GM12878 (cell line): ENCODE results near the gene PODN. TPM values are rescaled to one million over a fixed set of nuclear protein-coding genes. Genes with fewer than 3 reads are reported as not detected.

ENCODE experiments used
- ATAC-seq: fragments of 200-7000 bp; cut with Tn5 transposase; 3 replicates; pipeline ENCODE4 v1.9.1; 2020; ENCODE audit warnings: mild to moderate bottlenecking, moderate library complexity
- BruUV-seq: library from RNA; stranded (reverse); fragments of 400-500 nt; replicated peaks from 2 replicates; lab custom pipeline; 2021; lab: Mats Ljungman, UMichigan
- CTCF ChIA-PET: fragments of 300-600 bp; sonication (Branson Sonifier 250); formaldehyde crosslinking; extraction: SDS; loops from one replicate; lab custom pipeline; 2021; ENCODE audit warnings: inconsistent platforms; lab: Yijun Ruan, JAX
- POLR2A ChIA-PET: fragments of 350-600 bp; formaldehyde crosslinking; extraction: SDS; loops from one replicate; lab custom pipeline; 2021; ENCODE audit warnings: inconsistent platforms; lab: Charles Lee
- RAD21 ChIA-PET: fragments of 300-600 bp; sonication (Branson Sonifier 250); formaldehyde crosslinking; loops from one replicate; lab custom pipeline; 2023; ENCODE audit warnings: antibody characterized with exemption; ENCODE audit not compliant: unreplicated experiment; lab: Charles Lee
- SMC1A ChIA-PET: fragments of 300-600 bp; sonication (Branson Sonifier 250); formaldehyde crosslinking; loops from one replicate; lab custom pipeline; 2023; ENCODE audit not compliant: unreplicated experiment, uncharacterized antibody; lab: Charles Lee
- DNase-seq: peaks from one replicate; pipeline ENCODE4 v3.0.0-alpha.2; 2011; ENCODE audit warnings: low read depth, low spot score
- FAIRE-seq: peaks from 3 replicates; lab custom pipeline; 2011; peaks lifted over from hg19 to GRCh38; lab: Jason Lieb, UNC
- H2AFZ ChIP-seq: 2 replicates; pipeline ENCODE4 v1.6.0; 2011; ENCODE audit warnings: low read depth, low read length, control low read depth; ENCODE audit not compliant: control insufficient read depth
- H3K27ac ChIP-seq: 2 replicates; pipeline ENCODE4 v1.5.1; 2011; ENCODE audit warnings: control low read depth; ENCODE audit not compliant: control insufficient read depth, insufficient read depth
- H3K27me3 ChIP-seq, 2 experiments: replicated peaks in 1 of 2; 2 replicates each; pipeline versions ENCODE4 v1.6.0 to v1.6.1; 2011; ENCODE audit warnings: low read length in 1 of 2; ENCODE audit not compliant: control insufficient read depth in 2 of 2, insufficient read depth in 2 of 2
- H3K36me3 ChIP-seq, 2 experiments: 2 replicates each; pipeline ENCODE4 v1.5.1; 2011; ENCODE audit warnings: low read length in 1 of 2; ENCODE audit not compliant: control insufficient read depth in 2 of 2, insufficient read depth in 2 of 2
- H3K4me1 ChIP-seq: 2 replicates; pipeline ENCODE4 v1.6.1; 2011; ENCODE audit warnings: mild to moderate bottlenecking, low read length, moderate library complexity, mixed read lengths; ENCODE audit not compliant: control insufficient read depth, insufficient read depth
- H3K4me2 ChIP-seq: 2 replicates; pipeline ENCODE4 v1.6.0; 2011; ENCODE audit warnings: control low read depth; ENCODE audit not compliant: control insufficient read depth, insufficient read depth
- H3K4me3 ChIP-seq: fragments of 200-600 bp; sonication (generic); 2 replicates; pipeline ENCODE4 v1.5.1; 2016
- H3K79me2 ChIP-seq: 2 replicates; pipeline ENCODE4 v1.6.0; 2011; ENCODE audit warnings: low read length; ENCODE audit not compliant: control insufficient read depth, insufficient read depth
- H3K9ac ChIP-seq: 2 replicates; pipeline ENCODE4 v1.8.0; 2011; ENCODE audit warnings: low read length, control low read depth, mixed read lengths; ENCODE audit not compliant: control insufficient read depth, insufficient read depth
- H3K9me3 ChIP-seq: replicated peaks from 3 replicates; pipeline ENCODE4 v1.5.1; 2011; ENCODE audit warnings: mild to moderate bottlenecking, low read length; ENCODE audit not compliant: control insufficient read depth, insufficient read depth
- H4K20me1 ChIP-seq: 2 replicates; pipeline ENCODE4 v1.6.0; 2011; ENCODE audit not compliant: control insufficient read depth, insufficient read depth
- BACH1 ChIP-seq: fragments of 450-650 bp; IDR thresholded peaks from 2 replicates; pipeline ENCODE4 v1.6.1; 2017; ENCODE audit warnings: mild to moderate bottlenecking, borderline replicate concordance
- CHD1 ChIP-seq: IDR thresholded peaks from 2 replicates; pipeline ENCODE4 v1.6.1; 2012; ENCODE audit warnings: low read depth, low read length, improper control_type of control experiment
- EED ChIP-seq: sonication (generic); IDR thresholded peaks from 2 replicates; pipeline ENCODE4 v1.6.1; 2016; ENCODE audit warnings: antibody characterized with exemption, low read depth
- MTA3 ChIP-seq: IDR thresholded peaks from 2 replicates; pipeline ENCODE4 v1.6.1; 2012; ENCODE audit warnings: low read length, inconsistent platforms, borderline replicate concordance
- NFYB ChIP-seq: IDR thresholded peaks from 2 replicates; pipeline ENCODE4 v1.6.1; 2011; ENCODE audit warnings: low read depth, mild to moderate bottlenecking, low read length, improper control_type of control experiment, moderate library complexity; ENCODE audit not compliant: insufficient read depth
- POLR2AphosphoS5 ChIP-seq: IDR thresholded peaks from 2 replicates; pipeline ENCODE4 v1.6.1; 2011; ENCODE audit warnings: mild to moderate bottlenecking, low read length, inconsistent platforms
- RELA ChIP-seq: fragments of 450-650 bp; IDR thresholded peaks from 2 replicates; pipeline ENCODE4 v1.8.0; 2014; ENCODE audit warnings: borderline replicate concordance; ENCODE audit not compliant: partially characterized antibody
- SRF ChIP-seq, 2 experiments: IDR thresholded peaks; 2 replicates each; pipeline ENCODE4 v1.6.1; 2011; ENCODE audit warnings: low read depth in 2 of 2, low read length in 2 of 2, mild to moderate bottlenecking in 1 of 2, moderate library complexity in 1 of 2
- STAT3 ChIP-seq: IDR thresholded peaks from 2 replicates; pipeline ENCODE4 v1.6.1; 2011; ENCODE audit warnings: low read depth, low read length, improper control_type of control experiment
- SUPT20H ChIP-seq: IDR thresholded peaks from 2 replicates; pipeline ENCODE4 v1.6.1; 2011; ENCODE audit warnings: low read depth, mild to moderate bottlenecking, low read length, moderate library complexity, borderline replicate concordance; ENCODE audit not compliant: control insufficient read depth
- ZBED1 ChIP-seq: IDR thresholded peaks from 2 replicates; pipeline ENCODE4 v1.6.1; 2016; ENCODE audit warnings: borderline replicate concordance
- ZNF384 ChIP-seq: IDR thresholded peaks from 2 replicates; pipeline ENCODE4 v1.6.1; 2012; ENCODE audit warnings: low read depth, mild to moderate bottlenecking, low read length, improper control_type of control experiment, borderline replicate concordance
- WGBS: methylation state at CpG from one replicate; pipeline ENCODE4 v1.1.6; 2016; ENCODE audit warnings: low lambda C conversion rate; ENCODE audit not compliant: insufficient replicate concordance, insufficient coverage; ENCODE audit errors: missing lambda C conversion rate; 5-methylcytosine and 5-hydroxymethylcytosine counted together
- in situ Hi-C: fragments of 300-500 bp; cut with MboI; formaldehyde crosslinking; loops from 9 replicates; pipeline ENCODE4 v1.14.3; 2018; ENCODE audit warnings: mixed read lengths
- intact Hi-C: fragments of 100-400 bp; cut with micrococcal nuclease; formaldehyde crosslinking; loops from one replicate; pipeline ENCODE4 v1.14.2; 2022; ENCODE audit not compliant: unreplicated experiment
- polyA plus RNA-seq, 11 experiments: library from polyadenylated mRNA; depleted of rRNA in 4 of 11; unstranded in 6 of 11; stranded (reverse) in 5 of 11; fragments of >200 nt; fragmentation: Nextera tagmentation in 4 of 11; fragmentation: Illumina TruSeq in 1 of 11; extraction: Ambion mirVana in 4 of 11; extraction: Trizol in 1 of 11; gene quantifications; 1 replicate in 1 of 11; 2 replicates in 10 of 11; pipeline versions ENCODE4 v1.2.1 to v1.2.3, GENCODE V29; 2011 to 2016; ENCODE audit warnings: inconsistent platforms in 2 of 11, missing spikeins in 2 of 11, low read depth in 1 of 11
- total RNA-seq, 4 experiments: library from RNA; depleted of rRNA in 3 of 4; stranded (reverse); fragments of >200 nt in 3 of 4; fragmentation: Illumina TruSeq in 1 of 4; extraction: Trizol in 1 of 4; gene quantifications; 2 replicates each; pipeline versions ENCODE4 v1.2.1 to v1.2.3, GENCODE V29; 2013 to 2021
- TF ChIP-seq, protein P1 (sequence below): fragments of 450-650 bp; IDR thresholded peaks from 2 replicates; pipeline ENCODE4 v1.6.1; 2017; ENCODE audit warnings: antibody characterized with exemption, mild to moderate bottlenecking, moderate library complexity
- TF ChIP-seq, protein P2 (sequence below): fragments of 450-650 bp; IDR thresholded peaks from 2 replicates; pipeline ENCODE4 v1.6.1; 2017; ENCODE audit warnings: mild to moderate bottlenecking, low read depth, inconsistent platforms; ENCODE audit not compliant: poor library complexity, severe bottlenecking

The PODN gene
- total and polyA plus RNA-seq, 10 of the 15 experiments (the other 5 are each of a cell fraction or from before 2014, with no cell fraction given), result 0.10 TPM; not detected in 9

- TF ChIP-seq RELA, result no peak
- no peak for TF ChIP-seq EED
- TF ChIP-seq SUPT20H, result no peak
- TF ChIP-seq ZBED1, result no peak
Measured at GRCh38 chr1:53114090-53114489, 52.1 kb downstream of the PODN start (continued).

- H3K4me3 ChIP-seq, result no peak overlapping the region
- H3K4me1 ChIP-seq, result no peaks in the 10 kb centered on the region
- H3K27me3 ChIP-seq, result no peaks in the 10 kb centered on the region; a peak in 1 of 4 replicates
- 42% methylated on average over 23 of the region's 24 CpGs for WGBS
- H3K4me2 ChIP-seq, result no peak overlapping the region
- intact Hi-C loops (no loop called here), in situ Hi-C loops (no loop called here)
- POLR2A ChIA-PET, result no interaction called here
- no peak overlapping the region for H3K9ac ChIP-seq
- no peaks in the 10 kb centered on the region; the same call in 2 of the 3 replicates for H3K9me3 ChIP-seq
- FAIRE-seq, result no peak
- RAD21 ChIA-PET, result no interaction called here
- SMC1A ChIA-PET, result no interaction called here
- ATAC-seq, result no peak
- H2AFZ ChIP-seq, result no peak overlapping the region
- H3K36me3 ChIP-seq, result no peaks in the 10 kb centered on the region
- CTCF ChIA-PET, result no interaction called here
- H4K20me1 ChIP-seq, result no peaks in the 10 kb centered on the region
- BruUV-seq, result no TSS peak
- H3K27ac ChIP-seq, result no peak overlapping the region
- TF ChIP-seq ZNF384 (no peak), CHD1 (no peak), BACH1 (no peak), SRF (IDR thresholded peaks at IDR 0.05; ENCODE audit: low read depth in 2 of 2, low read length in 2 of 2) (no peak), STAT3 (no peak), NFYB (no peak), POLR2AphosphoS5 (no peak), MTA3 (no peak)
- TF ChIP-seq, protein P1, sequence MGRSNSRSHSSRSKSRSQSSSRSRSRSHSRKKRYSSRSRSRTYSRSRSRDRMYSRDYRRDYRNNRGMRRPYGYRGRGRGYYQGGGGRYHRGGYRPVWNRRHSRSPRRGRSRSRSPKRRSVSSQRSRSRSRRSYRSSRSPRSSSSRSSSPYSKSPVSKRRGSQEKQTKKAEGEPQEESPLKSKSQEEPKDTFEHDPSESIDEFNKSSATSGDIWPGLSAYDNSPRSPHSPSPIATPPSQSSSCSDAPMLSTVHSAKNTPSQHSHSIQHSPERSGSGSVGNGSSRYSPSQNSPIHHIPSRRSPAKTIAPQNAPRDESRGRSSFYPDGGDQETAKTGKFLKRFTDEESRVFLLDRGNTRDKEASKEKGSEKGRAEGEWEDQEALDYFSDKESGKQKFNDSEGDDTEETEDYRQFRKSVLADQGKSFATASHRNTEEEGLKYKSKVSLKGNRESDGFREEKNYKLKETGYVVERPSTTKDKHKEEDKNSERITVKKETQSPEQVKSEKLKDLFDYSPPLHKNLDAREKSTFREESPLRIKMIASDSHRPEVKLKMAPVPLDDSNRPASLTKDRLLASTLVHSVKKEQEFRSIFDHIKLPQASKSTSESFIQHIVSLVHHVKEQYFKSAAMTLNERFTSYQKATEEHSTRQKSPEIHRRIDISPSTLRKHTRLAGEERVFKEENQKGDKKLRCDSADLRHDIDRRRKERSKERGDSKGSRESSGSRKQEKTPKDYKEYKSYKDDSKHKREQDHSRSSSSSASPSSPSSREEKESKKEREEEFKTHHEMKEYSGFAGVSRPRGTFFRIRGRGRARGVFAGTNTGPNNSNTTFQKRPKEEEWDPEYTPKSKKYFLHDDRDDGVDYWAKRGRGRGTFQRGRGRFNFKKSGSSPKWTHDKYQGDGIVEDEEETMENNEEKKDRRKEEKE, result no peak
- TF ChIP-seq, protein P2, sequence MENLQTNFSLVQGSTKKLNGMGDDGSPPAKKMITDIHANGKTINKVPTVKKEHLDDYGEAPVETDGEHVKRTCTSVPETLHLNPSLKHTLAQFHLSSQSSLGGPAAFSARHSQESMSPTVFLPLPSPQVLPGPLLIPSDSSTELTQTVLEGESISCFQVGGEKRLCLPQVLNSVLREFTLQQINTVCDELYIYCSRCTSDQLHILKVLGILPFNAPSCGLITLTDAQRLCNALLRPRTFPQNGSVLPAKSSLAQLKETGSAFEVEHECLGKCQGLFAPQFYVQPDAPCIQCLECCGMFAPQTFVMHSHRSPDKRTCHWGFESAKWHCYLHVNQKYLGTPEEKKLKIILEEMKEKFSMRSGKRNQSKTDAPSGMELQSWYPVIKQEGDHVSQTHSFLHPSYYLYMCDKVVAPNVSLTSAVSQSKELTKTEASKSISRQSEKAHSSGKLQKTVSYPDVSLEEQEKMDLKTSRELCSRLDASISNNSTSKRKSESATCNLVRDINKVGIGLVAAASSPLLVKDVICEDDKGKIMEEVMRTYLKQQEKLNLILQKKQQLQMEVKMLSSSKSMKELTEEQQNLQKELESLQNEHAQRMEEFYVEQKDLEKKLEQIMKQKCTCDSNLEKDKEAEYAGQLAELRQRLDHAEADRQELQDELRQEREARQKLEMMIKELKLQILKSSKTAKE, result no peak
- no peak for DNase-seq
- no peaks in the 10 kb centered on the region for H3K79me2 ChIP-seq
Measured at GRCh38 chr1:53114581-53115400, 52.8 kb downstream of the PODN start.
